Endothelial cell of umbilical vein (primary cell): ENCODE data around the gene P2RY2. TPM values are rescaled to one million over a fixed set of nuclear protein-coding genes. Genes with fewer than 3 reads are reported as not detected.

Source experiments
- BruUV-seq: library from RNA; stranded (reverse); fragments of 400-500 nt; replicated peaks from 2 replicates; lab custom pipeline; 2021; lab: Mats Ljungman, UMichigan
- CTCF ChIA-PET: fragments of 300-600, 350-600 bp; sonication (Branson Sonifier 250); formaldehyde crosslinking; loops from one replicate; lab custom pipeline; 2021; ENCODE audit warnings: antibody characterized with exemption, inconsistent platforms; lab: Charles Lee
- POLR2A ChIA-PET: fragments of 300-600, 350-600 bp; sonication (Branson Sonifier 250); formaldehyde crosslinking; loops from one replicate; lab custom pipeline; 2021; ENCODE audit warnings: antibody characterized with exemption, inconsistent platforms; lab: Charles Lee
- DNase-seq: peaks from one replicate; pipeline ENCODE4 v3.0.0-alpha.2; 2011; ENCODE audit warnings: low read depth, low spot score
- FAIRE-seq: peaks from 2 replicates; lab custom pipeline; 2011; peaks lifted over from hg19 to GRCh38; lab: Jason Lieb, UNC
- H2AFZ ChIP-seq: 2 replicates; pipeline ENCODE4 v1.6.0; 2012; ENCODE audit warnings: low read depth, low read length, control low read depth, inconsistent platforms
- H3K27ac ChIP-seq: 2 replicates; pipeline ENCODE4 v1.5.1; 2011; ENCODE audit warnings: low read depth, mild to moderate bottlenecking, control low read depth, low read length, moderate library complexity; ENCODE audit not compliant: insufficient read depth
- H3K27me3 ChIP-seq, 2 experiments: 2 replicates each; pipeline versions ENCODE4 v1.6.0 to v1.6.1; 2011; ENCODE audit warnings: low read length in 2 of 2, mixed read lengths in 1 of 2; ENCODE audit not compliant: control insufficient read depth in 2 of 2, insufficient read depth in 2 of 2
- H3K36me3 ChIP-seq, 2 experiments: 2 replicates in 1 of 2; 3 replicates in 1 of 2; pipeline ENCODE4 v1.5.1; 2011; ENCODE audit warnings: low read length in 2 of 2, mild to moderate bottlenecking in 1 of 2, moderate library complexity in 1 of 2; ENCODE audit not compliant: control insufficient read depth in 2 of 2, insufficient read depth in 2 of 2; ENCODE audit errors: extremely low read depth in 1 of 2
- H3K4me1 ChIP-seq: 3 replicates; pipeline ENCODE4 v1.5.1; 2011; ENCODE audit warnings: mild to moderate bottlenecking, low read length; ENCODE audit not compliant: control insufficient read depth, insufficient read depth; ENCODE audit errors: extremely low read depth
- H3K4me2 ChIP-seq: 2 replicates; pipeline ENCODE4 v1.6.1; 2011; ENCODE audit warnings: low read length, control low read depth, mixed read lengths; ENCODE audit not compliant: insufficient read depth
- H3K4me3 ChIP-seq, 3 experiments: fragments of 200-600 bp in 1 of 3; sonication (generic), shearing (Covaris generic) in 1 of 3; replicated peaks in 1 of 3; 2 replicates each; pipeline ENCODE4 v1.5.1; 2011 to 2016; ENCODE audit warnings: control low read depth in 3 of 3, low read length in 3 of 3, mild to moderate bottlenecking in 2 of 3, inconsistent platforms in 1 of 3, low read depth in 1 of 3, moderate library complexity in 1 of 3; ENCODE audit not compliant: insufficient read depth in 1 of 3
- H3K79me2 ChIP-seq: 2 replicates; pipeline ENCODE4 v1.6.0; 2012; ENCODE audit warnings: low read length, inconsistent platforms; ENCODE audit not compliant: control insufficient read depth, insufficient read depth
- H3K9ac ChIP-seq: replicated peaks from 2 replicates; pipeline ENCODE3; 2011; ENCODE audit warnings: low read length, control low read depth; ENCODE audit not compliant: insufficient read depth; ENCODE audit errors: extremely low read depth
- H3K9me1 ChIP-seq: replicated peaks from 3 replicates; pipeline ENCODE4 v1.6.0; 2011; ENCODE audit warnings: mild to moderate bottlenecking, low read length; ENCODE audit not compliant: control insufficient read depth, insufficient read depth; ENCODE audit errors: extremely low read depth
- H3K9me3 ChIP-seq: replicated peaks from 2 replicates; pipeline ENCODE4 v1.5.1; 2012; ENCODE audit warnings: low read length, inconsistent platforms; ENCODE audit not compliant: control insufficient read depth, insufficient read depth
- H4K20me1 ChIP-seq: replicated peaks from 2 replicates; pipeline ENCODE3; 2011; ENCODE audit warnings: mild to moderate bottlenecking, low read length; ENCODE audit not compliant: control insufficient read depth, insufficient read depth; ENCODE audit errors: extremely low read depth
- MYC ChIP-seq: IDR thresholded peaks from one replicate; pipeline ENCODE4 v1.6.1; 2011; ENCODE audit warnings: mild to moderate bottlenecking, low read depth, low read length
- POLR2A ChIP-seq: IDR thresholded peaks from 2 replicates; pipeline ENCODE4 v1.6.1; 2012; ENCODE audit warnings: low read depth, mild to moderate bottlenecking, control low read depth, low read length
- POLR2AphosphoS5 ChIP-seq: IDR thresholded peaks from 2 replicates; pipeline ENCODE4 v1.6.1; 2012; ENCODE audit warnings: low read depth, mild to moderate bottlenecking, control low read depth, low read length, moderate library complexity; ENCODE audit not compliant: insufficient read depth
- dilution Hi-C: fragments of 300-500 bp; cut with MboI; formaldehyde crosslinking; loops from one replicate; pipeline ENCODE4 v1.15.0; 2019; ENCODE audit warnings: low sequenced_read_pairs; ENCODE audit not compliant: extremely low pct_ligation_motif_present
- intact Hi-C: fragments of 100-400 bp; cut with micrococcal nuclease; formaldehyde crosslinking; loops from one replicate; pipeline ENCODE4 v1.10.0; 2022
- polyA plus RNA-seq, 4 experiments: library from polyadenylated mRNA; depleted of rRNA in 3 of 4; stranded (reverse) in 3 of 4; unstranded in 1 of 4; fragments of >200 nt; gene quantifications; 2 replicates each; pipeline versions ENCODE4 v1.2.1 to v1.2.3, GENCODE V29; 2011 to 2012; ENCODE audit warnings: missing spikeins in 1 of 4
- total RNA-seq: library from RNA; stranded (reverse); gene quantifications from 2 replicates; pipeline ENCODE4 v1.2.3, GENCODE V29; 2021
- TF ChIP-seq, protein P1 (sequence below), 2 donors: IDR thresholded peaks; 1 replicate in 1 of 2; 2 replicates in 1 of 2; pipeline ENCODE4 v1.5.1; 2011; ENCODE audit warnings: low read length in 2 of 2, mild to moderate bottlenecking in 2 of 2, moderate library complexity in 2 of 2, control low read depth in 1 of 2, inconsistent platforms in 1 of 2, low read depth in 1 of 2; ENCODE audit not compliant: insufficient read depth in 1 of 2; ENCODE audit errors: extremely low read depth in 1 of 2

The P2RY2 gene
- total and polyA plus RNA-seq, 2 donors (not counting 3 experiments of a cell fraction or from before 2014, with no cell fraction given): 4.8 to 5.6 TPM

- H3K36me3 ChIP-seq: no peaks in the 10 kb centered on the region
- no peaks in the 10 kb centered on the region for H4K20me1 ChIP-seq
- peaks cover 11% of the 10 kb centered on the region for H3K4me1 ChIP-seq
- TF ChIP-seq POLR2AphosphoS5: no peak
- TF ChIP-seq, protein P1, sequence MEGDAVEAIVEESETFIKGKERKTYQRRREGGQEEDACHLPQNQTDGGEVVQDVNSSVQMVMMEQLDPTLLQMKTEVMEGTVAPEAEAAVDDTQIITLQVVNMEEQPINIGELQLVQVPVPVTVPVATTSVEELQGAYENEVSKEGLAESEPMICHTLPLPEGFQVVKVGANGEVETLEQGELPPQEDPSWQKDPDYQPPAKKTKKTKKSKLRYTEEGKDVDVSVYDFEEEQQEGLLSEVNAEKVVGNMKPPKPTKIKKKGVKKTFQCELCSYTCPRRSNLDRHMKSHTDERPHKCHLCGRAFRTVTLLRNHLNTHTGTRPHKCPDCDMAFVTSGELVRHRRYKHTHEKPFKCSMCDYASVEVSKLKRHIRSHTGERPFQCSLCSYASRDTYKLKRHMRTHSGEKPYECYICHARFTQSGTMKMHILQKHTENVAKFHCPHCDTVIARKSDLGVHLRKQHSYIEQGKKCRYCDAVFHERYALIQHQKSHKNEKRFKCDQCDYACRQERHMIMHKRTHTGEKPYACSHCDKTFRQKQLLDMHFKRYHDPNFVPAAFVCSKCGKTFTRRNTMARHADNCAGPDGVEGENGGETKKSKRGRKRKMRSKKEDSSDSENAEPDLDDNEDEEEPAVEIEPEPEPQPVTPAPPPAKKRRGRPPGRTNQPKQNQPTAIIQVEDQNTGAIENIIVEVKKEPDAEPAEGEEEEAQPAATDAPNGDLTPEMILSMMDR (IDR thresholded peaks at IDR 0.05; ENCODE audit: extremely low read depth in 1 of 2, insufficient read depth in 1 of 2, low read depth in 1 of 2, low read length in 2 of 2): peak; percentile 88 to 89
- FAIRE-seq: peak; percentile 94
- no peaks in the 10 kb centered on the region for H3K79me2 ChIP-seq
- no TSS peak for BruUV-seq
- H3K9ac ChIP-seq: peak overlapping the region; percentile 26
- peak; percentile 84 for DNase-seq
- ChIA-PET POLR2A (interaction anchor here (0.6 kb wide), 1 partner anchor 56 kb away, joined by 3 read pairs; no protein-coding TSS in a partner anchor), CTCF (interaction anchor here (0.7 to 4.8 kb wide), 17 partner anchors 9 to 517 kb away, joined by 3 to 56 read pairs (median 5); partner anchors contain the start of gene P2RY2)
- no peaks in the 10 kb centered on the region for H3K9me1 ChIP-seq
- dilution Hi-C loops: no loop called here
- H2AFZ ChIP-seq: peak overlapping the region; percentile 93
- intact Hi-C loops: loop anchor here (1.0 to 2.0 kb wide), 8 partner anchors 24 to 517 kb away; partner anchors contain the start of genes FCHSD2 and P2RY2
- peak overlapping the region; percentile 5 for H3K4me2 ChIP-seq
- no peaks in the 10 kb centered on the region for H3K9me3 ChIP-seq
- no peaks in the 10 kb centered on the region for H3K27me3 ChIP-seq
- no peak overlapping the region for H3K4me3 ChIP-seq
- no peak overlapping the region for H3K27ac ChIP-seq
These were observed 24.4 kb downstream of the P2RY2 start for GRCh38 chr11:73242251-73243092.

DNA sequence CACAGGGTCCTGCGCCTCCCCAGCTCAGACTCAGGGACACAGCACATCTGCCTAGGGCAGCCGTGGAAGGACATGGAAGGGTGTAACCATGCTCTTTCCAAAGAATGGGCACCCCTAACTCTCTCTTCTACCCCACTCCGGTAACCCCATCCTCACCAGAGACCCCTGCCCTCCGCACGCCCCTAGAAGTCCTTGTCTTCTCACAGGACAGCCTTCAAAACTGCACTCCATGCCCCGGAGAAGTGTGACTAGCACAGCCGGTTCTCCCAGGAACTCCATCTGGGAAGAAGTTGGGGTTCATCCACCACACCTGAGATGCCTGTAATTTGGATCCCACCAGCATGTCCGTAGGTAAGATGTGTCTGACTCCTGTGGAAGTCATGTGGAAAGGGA lies 25.0 kb downstream of the P2RY2 start:
- Histone ChIP-seq H3K9ac (no peak overlapping the region), H3K36me3 (no peaks in the 10 kb centered on the region), H2AFZ (peak overlapping the region; percentile 27), H3K9me1 (no peaks in the 10 kb centered on the region), H3K79me2 (no peaks in the 10 kb centered on the region), H3K4me3 (no peak overlapping the region), H3K27me3 (no peaks in the 10 kb centered on the region), H3K27ac (no peak overlapping the region), H4K20me1 (no peaks in the 10 kb centered on the region), H3K4me2 (no peak overlapping the region), H3K9me3 (no peaks in the 10 kb centered on the region), H3K4me1 (peaks cover 5% of the 10 kb centered on the region)
- no peak for TF ChIP-seq MYC
- no peak for TF ChIP-seq POLR2A
- TF ChIP-seq, protein P1 (IDR thresholded peaks at IDR 0.05; ENCODE audit: extremely low read depth in 1 of 2, insufficient read depth in 1 of 2, low read depth in 1 of 2, low read length in 2 of 2): no peak
- dilution Hi-C loops: no loop called here
- no peak for DNase-seq
- CTCF ChIA-PET: interaction anchor here (0.7 to 4.8 kb wide), 16 partner anchors 10 to 518 kb away, joined by 3 to 56 read pairs (median 6); partner anchors contain the start of gene P2RY2
- no peak for FAIRE-seq
- intact Hi-C loops: loop anchor here (2.0 kb wide), 2 partner anchors 92 to 100 kb away; partner anchors contain the start of gene FCHSD2
- POLR2A ChIA-PET: interaction anchor here (0.6 kb wide), 1 partner anchor 57 kb away, joined by 3 read pairs; no protein-coding TSS in a partner anchor
- BruUV-seq: no TSS peak
